Measurements from ENCODE around the gene YBX3.

YBX3 gene

DNA sequence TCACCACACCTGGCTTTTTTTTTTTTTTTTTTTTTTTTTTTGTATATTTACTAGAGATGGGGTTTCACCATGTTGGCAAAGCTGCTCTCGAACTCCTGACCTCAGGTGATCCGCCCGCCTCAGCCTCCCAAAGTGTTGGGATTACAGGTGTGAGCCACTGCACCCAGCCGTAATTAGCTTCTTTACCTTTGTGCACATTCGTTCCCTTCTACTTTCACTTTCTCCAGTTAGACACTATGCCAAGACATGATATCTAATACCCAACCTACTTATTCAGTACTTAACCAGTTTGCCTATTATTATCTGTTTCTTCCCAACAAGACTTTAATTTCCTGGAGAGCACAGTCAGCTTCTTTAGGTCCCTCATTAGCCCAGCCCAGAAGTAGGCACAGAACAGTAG, 54.6 kb downstream of the YBX3 start:
- DNase-seq: no peak

DNA sequence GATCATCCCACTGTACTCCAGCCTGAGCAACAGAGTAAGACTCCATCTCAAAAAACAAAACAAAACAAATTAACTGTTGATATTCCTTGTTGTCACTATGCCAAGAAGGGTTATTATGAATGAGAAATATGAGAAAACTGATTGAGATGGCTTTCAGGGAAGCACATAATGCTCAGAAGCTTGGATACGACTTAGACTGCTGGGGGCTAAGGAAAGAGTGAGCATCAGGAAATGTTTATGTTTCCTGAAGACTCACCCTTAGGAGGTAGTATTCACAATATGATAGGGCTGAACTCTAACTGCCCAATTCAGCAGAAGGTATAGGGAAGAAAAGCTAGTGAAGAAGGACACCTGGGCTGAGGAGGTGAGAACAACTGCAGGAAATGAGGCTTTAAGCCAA, 55.5 kb downstream of the YBX3 start:
- DNase-seq: no peak

DNA sequence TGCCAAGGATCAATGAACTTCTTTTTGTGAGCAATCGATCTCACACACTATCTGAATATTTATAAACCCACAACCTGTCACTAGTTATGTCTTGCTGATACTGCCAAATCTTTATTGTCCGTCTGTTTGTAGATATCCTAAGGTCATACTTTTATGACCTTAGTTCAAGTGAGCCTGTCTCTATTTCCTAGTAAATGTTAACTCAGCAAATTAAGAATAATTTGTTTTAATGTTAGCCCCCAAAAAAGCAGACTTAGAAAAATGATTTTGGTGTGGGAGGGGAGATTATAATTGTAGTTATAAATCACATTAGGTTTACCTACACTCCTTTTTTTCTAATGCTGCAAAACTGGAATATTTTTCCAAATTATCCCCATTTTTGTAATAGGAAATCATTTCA, 58.6 kb downstream of the YBX3 start:
- no peak for DNase-seq

DNA sequence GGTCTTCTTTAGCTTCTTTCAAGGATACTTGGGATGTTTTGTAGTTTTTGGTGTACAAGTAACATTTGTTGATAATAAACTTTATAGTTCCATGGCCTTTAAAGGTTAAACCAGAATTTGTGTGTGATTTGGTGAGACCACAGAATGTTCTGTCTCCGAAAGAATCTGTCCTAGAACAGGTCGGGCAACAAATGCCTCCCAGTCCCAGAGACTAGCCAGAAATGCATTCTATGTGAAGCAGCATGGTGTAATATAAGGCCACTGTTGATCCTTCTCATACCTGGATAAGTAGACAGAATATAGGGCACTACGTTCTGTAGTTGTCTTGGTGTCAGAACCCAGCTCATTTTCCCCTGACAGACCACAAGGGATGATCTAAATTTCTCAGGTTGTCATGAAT, 59.3 kb downstream of the YBX3 start:
- DNase-seq: no peak

DNA sequence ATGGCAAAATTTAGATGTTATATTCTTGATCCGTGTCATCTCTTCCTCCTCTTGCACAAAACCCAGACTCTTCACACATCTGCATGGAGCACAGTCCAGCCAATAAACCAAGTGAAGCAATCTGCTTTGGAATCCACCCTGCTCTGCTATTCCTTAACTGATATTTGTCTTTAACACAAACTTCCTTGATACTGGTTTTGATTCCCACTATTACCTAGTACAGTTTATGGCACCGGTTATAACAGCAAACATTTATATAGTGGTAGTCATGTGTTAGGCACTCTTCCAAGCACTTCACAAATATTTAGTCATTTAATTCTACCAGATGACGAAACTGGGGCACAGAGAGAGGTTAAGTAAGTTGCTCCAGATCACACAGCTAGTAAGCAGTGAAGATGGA, 61.8 kb downstream of the YBX3 start:
- DNase-seq: no peak

DNA sequence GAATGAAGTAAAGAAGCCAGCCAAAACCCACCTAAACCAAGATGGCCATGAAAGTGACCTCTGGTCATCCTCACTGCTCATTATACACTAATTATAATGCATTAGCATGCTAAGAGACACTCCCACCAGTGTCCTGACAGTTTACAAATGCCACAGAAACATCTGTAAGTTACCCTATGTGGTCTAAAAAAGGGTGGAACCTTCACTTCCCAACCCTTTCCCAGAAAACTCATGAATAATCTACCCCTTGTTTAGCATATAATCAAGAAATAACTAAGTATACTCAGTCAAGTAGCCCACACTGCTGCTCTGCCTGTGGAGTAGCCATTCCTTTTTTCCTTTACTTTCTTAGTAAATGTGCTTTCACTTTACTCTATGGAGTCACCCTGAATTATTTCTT, 69.1 kb downstream of the YBX3 start:
- DNase-seq: no peak

DNA sequence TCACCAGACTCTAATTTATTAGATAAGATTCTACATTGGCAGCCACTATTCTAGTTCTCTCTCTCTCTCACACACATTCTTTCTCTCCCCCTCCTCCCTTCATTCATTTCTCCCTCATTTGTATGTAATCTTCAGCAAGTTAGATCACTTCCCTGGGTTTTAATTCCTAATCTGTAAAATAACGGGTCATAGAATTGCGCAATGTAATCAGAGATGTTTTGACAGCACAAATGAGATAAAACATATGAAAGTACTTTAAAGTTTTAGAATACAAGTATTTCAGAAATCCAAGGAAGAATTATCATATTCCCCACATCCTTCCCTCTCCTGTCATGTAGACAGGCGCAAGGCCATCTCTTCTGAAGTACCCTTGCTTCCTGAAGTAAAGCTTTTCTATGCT, 70.9 kb downstream of the YBX3 start:
- DNase-seq: no peak
